ENCODE data around the gene SPATS2. TPM values are rescaled to one million over a fixed set of nuclear protein-coding genes. Genes with fewer than 3 reads are reported as not detected.

Gene SPATS2
- total and polyA plus RNA-seq, 2 donors (not counting 1 experiment from before 2014, with no cell fraction given) = 11.3 to 21.5 TPM

GRCh38 chr12:49543221-49543913 lies 176.1 kb downstream of the SPATS2 start:
- Histone ChIP-seq H3K9me3 (ENCODE audit: control extremely low read depth in 1 of 3, control insufficient read depth in 2 of 3, insufficient read depth in 1 of 3, low read length in 2 of 3) (peaks cover 0 to 7% (median 0%) of the 10 kb centered on the region in 3 donors), H3K27me3 (replicated peaks in 1 of 4; ENCODE audit: control extremely low read depth in 1 of 4, control insufficient read depth in 3 of 4, insufficient read depth in 4 of 4, low read length in 3 of 4) (peaks cover 0 to 46% (median 16%) of the 10 kb centered on the region in 4 experiments), H2AFZ (ENCODE audit: insufficient read depth, low read depth, low read length, poor library complexity, severe bottlenecking) (no peak overlapping the region), H3K4me1 (ENCODE audit: control insufficient read depth in 2 of 2, insufficient read depth in 2 of 2, low read length in 2 of 2) (peaks cover 20 to 28% of the 10 kb centered on the region in 2 donors), H3K36me3 (replicated peaks in 1 of 2; ENCODE audit: control extremely low read depth in 1 of 2, control insufficient read depth in 1 of 2, extremely low read depth in 1 of 2, insufficient read depth in 2 of 2, low read length in 1 of 2) (no peaks in the 10 kb centered on the region), H3K9ac (ENCODE audit: low read length) (no peak overlapping the region), H3K27ac (ENCODE audit: low read length in 2 of 2) (no peak overlapping the region), H3K79me2 (ENCODE audit: control insufficient read depth, insufficient read depth, low read length) (no peaks in the 10 kb centered on the region), H4K20me1 (ENCODE audit: control insufficient read depth, insufficient read depth, low read length, poor library complexity, severe bottlenecking) (no peaks in the 10 kb centered on the region), H3K4me2 (replicated peaks; ENCODE audit: low read depth, low read length, poor library complexity, severe bottlenecking) (no peak overlapping the region), H3K4me3 (ENCODE audit: control extremely low read depth in 1 of 5, extremely low read depth in 1 of 5, insufficient read depth in 1 of 5, low read depth in 2 of 5, low read length in 4 of 5) (no peak overlapping the region)
- H3K27me3 Mint-ChIP-seq = peaks cover 41% of the 10 kb centered on the region
- peak; percentile 18 for DNase-seq
- no peak overlapping the region for H3K27ac Mint-ChIP-seq
- TF ChIP-seq EZH2 (IDR thresholded peaks at IDR 0.05; ENCODE audit: borderline replicate concordance, insufficient read depth, low read depth, low read length, poor library complexity, severe bottlenecking) (no peak), CTCF (IDR thresholded peaks at IDR 0.05) (no peak)
- intact Hi-C loops (cut with micrococcal nuclease) = no loop called here
- peaks cover 28% of the 10 kb centered on the region for H3K4me1 Mint-ChIP-seq
- CTCF ChIA-PET = no interaction called here
- no peak overlapping the region for H3K4me3 Mint-ChIP-seq
- WGBS (ENCODE audit: insufficient coverage) = 69% methylated on average over 20 of the region's 20 CpGs
- ATAC-seq (ENCODE audit: low read depth) = no peak
- POLR2A ChIA-PET = no interaction called here
- H3K9me3 Mint-ChIP-seq (ENCODE audit: insufficient read depth) = no peaks in the 10 kb centered on the region
